Tibial nerve (tissue), 4 donors: ENCODE results near the gene TESK2. TPM values are rescaled to one million over a fixed set of nuclear protein-coding genes. Genes with fewer than 3 reads are reported as not detected.

Source experiments
- DNase-seq, 2 donors: peaks; one replicate each; pipeline ENCODE4 v3.0.0-alpha.2; 2019; ENCODE audit warnings: low spot score in 2 of 2
- H3K27ac ChIP-seq, 4 donors: fragments of 200-600 bp; sonication (generic) in 3 of 4; one replicate each; pipeline ENCODE4 v1.5.1; 2017 to 2019; ENCODE audit warnings: mild to moderate bottlenecking in 1 of 4
- H3K27me3 ChIP-seq, 2 donors: fragments of 200-600 bp; sonication (generic) in 1 of 2; one replicate each; pipeline versions ENCODE4 v1.5.1 to v1.6.0; 2017 to 2019
- H3K36me3 ChIP-seq, 3 donors: fragments of 200-600 bp; sonication (generic); one replicate each; pipeline ENCODE4 v1.5.1; 2018 to 2019
- H3K4me1 ChIP-seq, 4 donors: fragments of 200-600 bp; sonication (generic) in 3 of 4; one replicate each; pipeline ENCODE4 v1.5.1; 2017 to 2019
- H3K4me3 ChIP-seq, 4 donors: fragments of 200-600 bp; sonication (generic) in 3 of 4; one replicate each; pipeline ENCODE4 v1.5.1; 2017 to 2019; ENCODE audit warnings: mild to moderate bottlenecking in 1 of 4, moderate library complexity in 1 of 4
- H3K9me3 ChIP-seq, 4 donors: fragments of 200-600 bp; sonication (generic) in 3 of 4; one replicate each; pipeline ENCODE4 v1.5.1; 2017 to 2019
- CTCF ChIP-seq, 5 experiments: fragments of 200-600 bp in 3 of 5; fragments of 450-650 bp in 2 of 5; sonication (generic) in 3 of 5; IDR thresholded peaks; one replicate each; pipeline ENCODE4 v1.5.1; 2016 to 2019; ENCODE audit warnings: antibody characterized with exemption in 5 of 5, mild to moderate bottlenecking in 3 of 5, moderate library complexity in 2 of 5
- EP300 ChIP-seq, 2 donors: sonication (generic); formaldehyde crosslinking; IDR thresholded peaks; one replicate each; pipeline ENCODE4 v1.6.1; 2017; ENCODE audit warnings: antibody characterized with exemption in 2 of 2, mild to moderate bottlenecking in 1 of 2
- POLR2A ChIP-seq, 2 donors: fragments of 450-650 bp; IDR thresholded peaks; one replicate each; pipeline ENCODE4 v1.6.1; 2017; ENCODE audit warnings: antibody characterized with exemption in 2 of 2, mild to moderate bottlenecking in 2 of 2, moderate library complexity in 2 of 2
- WGBS, 2 donors: methylation state at CpG; one replicate each; pipeline ENCODE4 v1.1.5; 2018; 5-methylcytosine and 5-hydroxymethylcytosine counted together
- total RNA-seq, 4 donors: library from RNA; depleted of rRNA; stranded (reverse); fragments of >200 nt; gene quantifications; one replicate each; pipeline ENCODE4 v1.1.0, GENCODE V29; 2016

Gene TESK2
- total RNA-seq, 4 donors from 2014 or later = 3.9 to 11.7 (median 8.5) TPM

GRCh38 chr1:45329445-45329844, 161.5 kb downstream of the TESK2 start:
- DNase-seq = no peak
- no peak overlapping the region for H3K4me3 ChIP-seq
- no peaks in the 10 kb centered on the region for H3K27me3 ChIP-seq
- no peaks in the 10 kb centered on the region for H3K9me3 ChIP-seq
- H3K27ac ChIP-seq = no peak overlapping the region
- WGBS, 2 donors = 44 to 63% methylated on average over 4 of the region's 4 CpGs
- H3K4me1 ChIP-seq = peaks cover 0 to 46% (median 8%) of the 10 kb centered on the region in 4 donors
- TF ChIP-seq CTCF (IDR thresholded peaks at IDR 0.05) (no peak), POLR2A (IDR thresholded peaks at IDR 0.05) (no peak), EP300 (IDR thresholded peaks at IDR 0.05) (no peak)
- H3K36me3 ChIP-seq = peaks cover 0 to 57% (median 0%) of the 10 kb centered on the region in 3 donors

- WGBS, 2 donors = 43 to 54% methylated on average over 5 of the region's 5 CpGs
- Histone ChIP-seq H3K27me3 (no peaks in the 10 kb centered on the region), H3K36me3 (peaks cover 0 to 53% (median 0%) of the 10 kb centered on the region in 3 donors), H3K4me3 (no peak overlapping the region), H3K9me3 (no peaks in the 10 kb centered on the region), H3K4me1 (peaks cover 0 to 39% (median 8%) of the 10 kb centered on the region in 4 donors), H3K27ac (peak overlapping the region in 2 of 4 donors; percentile 26 to 56)
- TF ChIP-seq POLR2A (IDR thresholded peaks at IDR 0.05) = no peak
- TF ChIP-seq CTCF (IDR thresholded peaks at IDR 0.05) = no peak
- no peak for DNase-seq
These were observed 162.3 kb downstream of the TESK2 start for GRCh38 chr1:45328680-45329079.

- 38 to 45% methylated on average over 15 to 17 of the region's 19 CpGs for WGBS, 2 donors
These were observed 163.1 kb downstream of the TESK2 start for GRCh38 chr1:45327644-45328515.

GRCh38 chr1:45326627-45327623, 164.0 kb downstream of the TESK2 start, which contains the start of gene HPDL:
HPDL (plus strand) TSS chr1:45326895; CDS start chr1:45327149, 254 bp downstream.
- no peaks in the 10 kb centered on the region for H3K9me3 ChIP-seq
- WGBS, 2 donors = 4 to 6% methylated on average over 26 to 51 of the region's 96 CpGs
- no peaks in the 10 kb centered on the region for H3K27me3 ChIP-seq
- peak within 1 kb of the TSS in 3 of 4 donors; percentile 49 to 79 (median 75) for H3K27ac ChIP-seq
- H3K36me3 ChIP-seq = peaks cover 0 to 35% (median 0%) of the 10 kb centered on the region in 3 donors
- DNase-seq = peak in 1 of 2 donors; percentile 37
- TF ChIP-seq EP300 (IDR thresholded peaks at IDR 0.05) = peak in 1 of 2 donors; percentile 48
- TF ChIP-seq CTCF (IDR thresholded peaks at IDR 0.05) = no peak
- H3K4me1 ChIP-seq = peaks cover 0 to 38% (median 8%) of the 10 kb centered on the region in 4 donors
- H3K4me3 ChIP-seq = peak within 1 kb of the TSS; percentile 31 to 55 (median 52)

More at GRCh38 chr1:45327644-45328515, 163.1 kb downstream of the TESK2 start:
- H3K27me3 ChIP-seq = no peaks in the 10 kb centered on the region
- TF ChIP-seq EP300 (IDR thresholded peaks at IDR 0.05) = no peak
- TF ChIP-seq POLR2A (IDR thresholded peaks at IDR 0.05) = no peak
- TF ChIP-seq CTCF (IDR thresholded peaks at IDR 0.05) = no peak
- H3K9me3 ChIP-seq = no peaks in the 10 kb centered on the region
- peak overlapping the region in 3 of 4 donors; percentile 36 to 79 (median 75) for H3K27ac ChIP-seq
- H3K4me1 ChIP-seq = peaks cover 0 to 38% (median 8%) of the 10 kb centered on the region in 4 donors
- H3K4me3 ChIP-seq = peak overlapping the region; percentile 31 to 55 (median 52)
- H3K36me3 ChIP-seq = peaks cover 0 to 45% (median 0%) of the 10 kb centered on the region in 3 donors
- DNase-seq = no peak
